UCSD-AML1 (cell line): ENCODE results near the gene XPO4.
"Not testable (repeated sequence)": the region's sequence is repeated elsewhere in the genome, so short reads cannot be mapped to it uniquely, and the experiment has no call there.

Experiments
- DNase-seq: peaks from one replicate; lab custom pipeline; 2025; ENCODE audit not compliant: unreplicated experiment; lab: John Stamatoyannopoulos, UW

The XPO4 gene

GRCh38 chr13:20891768-20892167 lies 10.8 kb downstream of the XPO4 start:
- DNase-seq: no peak

- no peak for DNase-seq
Observed at GRCh38 chr13:20891034-20891433, 11.5 kb downstream of the XPO4 start.

GRCh38 chr13:20890540-20890939 lies 12.0 kb downstream of the XPO4 start:
- not testable (repeated sequence) for DNase-seq

- no peak for DNase-seq
Observed at GRCh38 chr13:20882206-20882605, 20.3 kb downstream of the XPO4 start.

GRCh38 chr13:20877902-20878301 lies 24.6 kb downstream of the XPO4 start:
- DNase-seq: no peak

- not testable (repeated sequence) for DNase-seq
Observed at GRCh38 chr13:20876802-20877201, 25.7 kb downstream of the XPO4 start.

GRCh38 chr13:20874439-20874838 lies 28.1 kb downstream of the XPO4 start:
- not testable (repeated sequence) for DNase-seq

- no peak for DNase-seq
Observed at GRCh38 chr13:20873348-20873747, 29.2 kb downstream of the XPO4 start.

- no peak for DNase-seq
Observed at GRCh38 chr13:20870829-20871228, 31.7 kb downstream of the XPO4 start.

GRCh38 chr13:20869540-20869939 lies 33.0 kb downstream of the XPO4 start:
- no peak for DNase-seq

GRCh38 chr13:20867408-20867807 lies 35.1 kb downstream of the XPO4 start:
- DNase-seq: no peak

- not testable (repeated sequence) for DNase-seq
Observed at GRCh38 chr13:20861666-20862065, 40.9 kb downstream of the XPO4 start.

- no peak for DNase-seq
Observed at GRCh38 chr13:20860844-20861243, 41.7 kb downstream of the XPO4 start.

GRCh38 chr13:20856650-20857049 lies 45.9 kb downstream of the XPO4 start:
- DNase-seq: no peak

GRCh38 chr13:20851844-20852402 lies 50.6 kb downstream of the XPO4 start:
- no peak for DNase-seq

GRCh38 chr13:20848944-20849343 lies 53.6 kb downstream of the XPO4 start:
- no peak for DNase-seq

- no peak for DNase-seq
Observed at GRCh38 chr13:20848203-20848602, 54.3 kb downstream of the XPO4 start.

- no peak for DNase-seq
Observed at GRCh38 chr13:20847296-20847695, 55.2 kb downstream of the XPO4 start.

- no peak for DNase-seq
Observed at GRCh38 chr13:20843166-20843565, 59.4 kb downstream of the XPO4 start.

GRCh38 chr13:20840568-20840967 lies 62.0 kb downstream of the XPO4 start:
- DNase-seq: no peak

GRCh38 chr13:20833900-20834679 lies 68.5 kb downstream of the XPO4 start:
- DNase-seq: no peak

- no peak for DNase-seq
Observed at GRCh38 chr13:20832861-20833260, 69.7 kb downstream of the XPO4 start.

- DNase-seq: no peak
Observed at GRCh38 chr13:20831933-20832332, 70.6 kb downstream of the XPO4 start.
